ENCODE data around the gene ADAM12.

DNA sequence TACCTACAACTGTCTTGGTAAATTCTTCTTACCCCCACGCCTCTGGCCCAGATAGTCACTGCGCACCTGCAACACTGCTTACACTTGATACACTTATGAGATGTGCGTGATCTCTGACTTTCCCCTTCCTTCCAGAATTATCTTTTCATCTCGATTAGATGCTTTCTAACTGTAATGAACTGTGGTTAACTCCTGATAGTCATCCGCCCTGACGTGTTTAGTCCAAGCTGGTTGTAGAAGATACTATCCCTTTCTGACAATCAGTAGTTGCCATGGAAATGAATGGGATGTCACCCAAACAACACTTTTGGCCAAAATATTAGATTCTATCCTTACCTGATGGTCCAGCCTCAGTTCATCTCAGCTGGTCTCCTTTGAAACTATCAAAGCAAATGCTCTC is 241.5 kb downstream of the ADAM12 start:
- TF ChIP-seq CTCF (IDR thresholded peaks at IDR 0.05; ENCODE audit: borderline replicate concordance, extremely low read depth, low read length, poor library complexity, severe bottlenecking): no peak
- TF ChIP-seq EZH2 (IDR thresholded peaks at IDR 0.05; ENCODE audit: borderline replicate concordance, low read depth, low read length, severe bottlenecking): no peak
